ENCODE results near the gene NUP210. TPM values are rescaled to one million over a fixed set of nuclear protein-coding genes. Genes with fewer than 3 reads are reported as not detected.
A peak's percentile ranks its signal among the peaks of the same experiment; 100 is the strongest.

Gene NUP210
- total and polyA plus RNA-seq, 2 of the 13 experiments (the other 11 are each of a cell fraction or from before 2014, with no cell fraction given): 31.6 to 35.2 TPM

DNA sequence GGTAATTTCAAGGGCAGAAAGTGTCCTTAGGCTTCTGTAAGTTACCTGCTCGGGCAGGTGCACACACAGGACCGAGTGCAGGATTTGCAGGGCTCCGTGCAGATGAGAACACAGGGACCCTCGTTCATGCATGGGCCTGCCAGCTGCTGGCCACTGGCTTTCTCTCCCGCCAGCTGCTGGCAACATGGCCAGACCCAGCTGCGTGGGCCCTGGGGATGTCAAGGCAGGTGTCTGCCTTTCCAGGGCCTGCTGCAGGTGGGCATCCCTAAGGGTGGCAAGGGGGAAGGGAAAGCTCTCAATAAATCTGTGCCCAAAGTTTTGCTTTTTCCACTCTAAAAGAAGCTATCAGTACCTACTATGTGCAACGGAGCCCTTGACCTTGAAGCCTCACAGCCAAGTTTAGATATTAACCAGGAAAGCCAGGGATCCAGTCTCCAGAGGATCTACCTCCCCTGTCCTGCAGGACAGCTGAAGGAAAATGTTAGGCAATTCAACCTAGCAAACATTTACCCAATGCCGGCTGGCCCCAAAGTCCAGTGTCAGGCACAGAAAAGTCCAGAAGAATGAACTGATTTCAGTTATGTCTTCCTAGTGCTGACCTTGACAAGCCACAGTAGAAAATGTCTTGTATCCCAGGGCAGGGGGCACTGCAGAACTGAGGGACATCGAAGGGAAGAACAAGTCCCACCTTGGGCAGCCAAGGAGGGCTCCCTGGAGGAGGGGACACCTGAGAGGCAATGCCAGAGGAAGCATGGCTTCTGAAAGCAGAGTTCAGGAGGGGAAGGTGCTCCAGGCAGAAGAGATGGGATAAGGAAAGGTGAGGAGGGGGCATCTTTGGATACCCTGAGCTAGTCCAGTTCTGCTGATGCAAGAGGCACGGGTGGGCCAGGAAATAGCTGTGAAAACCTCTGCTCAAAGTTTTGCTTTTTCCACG is 26.4 kb downstream of the NUP210 start (continued):
- TF ChIP-seq EP300 (IDR thresholded peaks at IDR 0.05; ENCODE audit: low read depth in 2 of 2, low read length in 2 of 2): peak in 1 of 2 experiments; percentile 87; a peak in 2 of 4 replicates
- TF ChIP-seq EP300 (CRISPR knock-in tag; IDR thresholded peaks at IDR 0.05; ENCODE audit: borderline replicate concordance): no peak; the same call in none of the 2 replicates
- TF ChIP-seq, protein P1, sequence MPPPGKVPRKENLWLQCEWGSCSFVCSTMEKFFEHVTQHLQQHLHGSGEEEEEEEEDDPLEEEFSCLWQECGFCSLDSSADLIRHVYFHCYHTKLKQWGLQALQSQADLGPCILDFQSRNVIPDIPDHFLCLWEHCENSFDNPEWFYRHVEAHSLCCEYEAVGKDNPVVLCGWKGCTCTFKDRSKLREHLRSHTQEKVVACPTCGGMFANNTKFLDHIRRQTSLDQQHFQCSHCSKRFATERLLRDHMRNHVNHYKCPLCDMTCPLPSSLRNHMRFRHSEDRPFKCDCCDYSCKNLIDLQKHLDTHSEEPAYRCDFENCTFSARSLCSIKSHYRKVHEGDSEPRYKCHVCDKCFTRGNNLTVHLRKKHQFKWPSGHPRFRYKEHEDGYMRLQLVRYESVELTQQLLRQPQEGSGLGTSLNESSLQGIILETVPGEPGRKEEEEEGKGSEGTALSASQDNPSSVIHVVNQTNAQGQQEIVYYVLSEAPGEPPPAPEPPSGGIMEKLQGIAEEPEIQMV (CRISPR knock-in tag; IDR thresholded peaks at IDR 0.05; ENCODE audit: low read depth): peak; percentile 57; the same call in 1 of the 2 replicates
- TF ChIP-seq RBM22 (optimal IDR thresholded peaks at IDR 0.05; ENCODE audit: low read length): peak; percentile 48
- peak; percentile 22 for TF ChIP-seq PHF5A (CRISPR knock-in tag; IDR thresholded peaks at IDR 0.05; ENCODE audit: low read depth, unreplicated experiment)
- TF ChIP-seq, protein P2, sequence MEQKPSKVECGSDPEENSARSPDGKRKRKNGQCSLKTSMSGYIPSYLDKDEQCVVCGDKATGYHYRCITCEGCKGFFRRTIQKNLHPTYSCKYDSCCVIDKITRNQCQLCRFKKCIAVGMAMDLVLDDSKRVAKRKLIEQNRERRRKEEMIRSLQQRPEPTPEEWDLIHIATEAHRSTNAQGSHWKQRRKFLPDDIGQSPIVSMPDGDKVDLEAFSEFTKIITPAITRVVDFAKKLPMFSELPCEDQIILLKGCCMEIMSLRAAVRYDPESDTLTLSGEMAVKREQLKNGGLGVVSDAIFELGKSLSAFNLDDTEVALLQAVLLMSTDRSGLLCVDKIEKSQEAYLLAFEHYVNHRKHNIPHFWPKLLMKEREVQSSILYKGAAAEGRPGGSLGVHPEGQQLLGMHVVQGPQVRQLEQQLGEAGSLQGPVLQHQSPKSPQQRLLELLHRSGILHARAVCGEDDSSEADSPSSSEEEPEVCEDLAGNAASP (CRISPR knock-in tag; IDR thresholded peaks at IDR 0.05; ENCODE audit: borderline replicate concordance): peak; percentile 46; the same call in 1 of the 2 replicates
- TF ChIP-seq, protein P3, sequence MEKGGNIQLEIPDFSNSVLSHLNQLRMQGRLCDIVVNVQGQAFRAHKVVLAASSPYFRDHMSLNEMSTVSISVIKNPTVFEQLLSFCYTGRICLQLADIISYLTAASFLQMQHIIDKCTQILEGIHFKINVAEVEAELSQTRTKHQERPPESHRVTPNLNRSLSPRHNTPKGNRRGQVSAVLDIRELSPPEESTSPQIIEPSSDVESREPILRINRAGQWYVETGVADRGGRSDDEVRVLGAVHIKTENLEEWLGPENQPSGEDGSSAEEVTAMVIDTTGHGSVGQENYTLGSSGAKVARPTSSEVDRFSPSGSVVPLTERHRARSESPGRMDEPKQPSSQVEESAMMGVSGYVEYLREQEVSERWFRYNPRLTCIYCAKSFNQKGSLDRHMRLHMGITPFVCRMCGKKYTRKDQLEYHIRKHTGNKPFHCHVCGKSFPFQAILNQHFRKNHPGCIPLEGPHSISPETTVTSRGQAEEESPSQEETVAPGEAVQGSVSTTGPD (CRISPR knock-in tag; IDR thresholded peaks at IDR 0.05): 0 out of 2 replicates have a peak, but pooled peaks have one; percentile 52
- TF ChIP-seq ZNF143 (CRISPR knock-in tag; IDR thresholded peaks at IDR 0.05): 0 out of 2 replicates have a peak, but pooled peaks have one; percentile 22
- TF ChIP-seq NCOR1 (IDR thresholded peaks at IDR 0.05; ENCODE audit: borderline replicate concordance, low read length): peak; percentile 93
- no peak for TF ChIP-seq CC2D1A (CRISPR knock-in tag; IDR thresholded peaks at IDR 0.05)
- TF ChIP-seq LCORL (IDR thresholded peaks at IDR 0.05): no peak
- peak; percentile 84 for TF ChIP-seq LCORL (CRISPR knock-in tag; IDR thresholded peaks at IDR 0.05)
- TF ChIP-seq, protein P4, sequence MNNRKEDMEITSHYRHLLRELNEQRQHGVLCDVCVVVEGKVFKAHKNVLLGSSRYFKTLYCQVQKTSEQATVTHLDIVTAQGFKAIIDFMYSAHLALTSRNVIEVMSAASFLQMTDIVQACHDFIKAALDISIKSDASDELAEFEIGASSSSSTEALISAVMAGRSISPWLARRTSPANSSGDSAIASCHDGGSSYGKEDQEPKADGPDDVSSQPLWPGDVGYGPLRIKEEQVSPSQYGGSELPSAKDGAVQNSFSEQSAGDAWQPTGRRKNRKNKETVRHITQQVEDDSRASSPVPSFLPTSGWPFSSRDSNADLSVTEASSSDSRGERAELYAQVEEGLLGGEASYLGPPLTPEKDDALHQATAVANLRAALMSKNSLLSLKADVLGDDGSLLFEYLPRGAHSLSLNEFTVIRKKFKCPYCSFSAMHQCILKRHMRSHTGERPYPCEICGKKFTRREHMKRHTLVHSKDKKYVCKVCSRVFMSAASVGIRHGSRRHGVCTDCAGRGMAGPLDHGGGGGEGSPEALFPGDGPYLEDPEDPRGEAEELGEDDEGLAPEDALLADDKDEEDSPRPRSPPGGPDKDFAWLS (CRISPR knock-in tag; IDR thresholded peaks at IDR 0.05; ENCODE audit: borderline replicate concordance): 0 out of 2 replicates have a peak, but pooled peaks have one; percentile 30
- TF ChIP-seq CREB1 (IDR thresholded peaks at IDR 0.05): no peak
- peak; percentile 54; the same call in 1 of the 2 replicates for TF ChIP-seq CREB1 (CRISPR knock-in tag; IDR thresholded peaks at IDR 0.05)
- TF ChIP-seq, protein P5, sequence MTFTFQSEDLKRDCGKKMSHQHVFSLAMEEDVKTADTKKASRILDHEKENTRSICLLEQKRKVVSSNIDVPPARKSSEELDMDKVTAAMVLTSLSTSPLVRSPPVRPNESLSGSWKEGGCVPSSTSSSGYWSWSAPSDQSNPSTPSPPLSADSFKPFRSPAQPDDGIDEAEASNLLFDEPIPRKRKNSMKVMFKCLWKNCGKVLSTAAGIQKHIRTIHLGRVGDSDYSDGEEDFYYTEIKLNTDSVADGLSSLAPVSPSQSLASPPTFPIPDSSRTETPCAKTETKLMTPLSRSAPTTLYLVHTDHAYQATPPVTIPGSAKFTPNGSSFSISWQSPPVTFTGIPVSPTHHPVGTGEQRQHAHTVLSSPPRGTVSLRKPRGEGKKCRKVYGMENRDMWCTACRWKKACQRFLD (CRISPR knock-in tag; IDR thresholded peaks at IDR 0.05; ENCODE audit: borderline replicate concordance): peak; percentile 54; the same call in 1 of the 2 replicates
- TF ChIP-seq SNAI1 (CRISPR knock-in tag; IDR thresholded peaks at IDR 0.05; ENCODE audit: borderline replicate concordance): peak; percentile 62; the same call in 1 of the 2 replicates
- TF ChIP-seq ZNF235 (CRISPR knock-in tag; IDR thresholded peaks at IDR 0.05; ENCODE audit: borderline replicate concordance): no peak
- peak; percentile 24; the same call in 1 of the 2 replicates for TF ChIP-seq YEATS2 (CRISPR knock-in tag; IDR thresholded peaks at IDR 0.05; ENCODE audit: borderline replicate concordance)

Data from HepG2 (cell line).